H9 (cell line): ENCODE results near the gene SRF. TPM values are rescaled to one million over a fixed set of nuclear protein-coding genes. Genes with fewer than 3 reads are reported as not detected.

Experiments
- DNase-seq: peaks from one replicate; pipeline ENCODE4 v3.0.0-alpha.2; 2017
- H2AFZ ChIP-seq: one replicate; pipeline ENCODE4 v1.6.1; 2013; ENCODE audit warnings: mild to moderate bottlenecking, low read length, control low read depth, moderate library complexity
- H2AK5ac ChIP-seq: 2 replicates; pipeline ENCODE4 v1.6.1; 2013; ENCODE audit warnings: low read length, control low read depth, mixed read lengths; ENCODE audit not compliant: insufficient read length
- H2BK120ac ChIP-seq: one replicate; pipeline ENCODE4 v1.6.1; 2013; ENCODE audit warnings: low read depth, mild to moderate bottlenecking, low read length, control low read depth, inconsistent platforms; ENCODE audit not compliant: poor library complexity, severe bottlenecking
- H2BK12ac ChIP-seq: 2 replicates; pipeline ENCODE4 v1.6.1; 2013; ENCODE audit warnings: low read length, control low read depth, mixed read lengths, low read depth; ENCODE audit not compliant: insufficient read length
- H2BK15ac ChIP-seq: 2 replicates; pipeline ENCODE4 v1.6.1; 2013; ENCODE audit warnings: low read depth, low read length, control low read depth
- H2BK20ac ChIP-seq: one replicate; pipeline ENCODE4 v1.6.1; 2013; ENCODE audit warnings: low read depth, mild to moderate bottlenecking, low read length, control low read depth, inconsistent platforms; ENCODE audit not compliant: poor library complexity, severe bottlenecking
- H2BK5ac ChIP-seq: 2 replicates; pipeline ENCODE4 v1.6.1; 2013; ENCODE audit warnings: low read length, control low read depth, mixed read lengths; ENCODE audit not compliant: insufficient read length
- H3K14ac ChIP-seq: 2 replicates; pipeline ENCODE4 v1.6.1; 2013; ENCODE audit warnings: low read length, control low read depth; ENCODE audit not compliant: insufficient read depth
- H3K18ac ChIP-seq: 2 replicates; pipeline ENCODE4 v1.6.1; 2013; ENCODE audit warnings: low read depth, mild to moderate bottlenecking, mixed read lengths, low read length, control low read depth; ENCODE audit not compliant: insufficient read length
- H3K23ac ChIP-seq: 2 replicates; pipeline ENCODE4 v1.6.1; 2013; ENCODE audit warnings: low read length, control low read depth, mixed read lengths, low read depth; ENCODE audit not compliant: insufficient read length
- H3K23me2 ChIP-seq: 2 replicates; pipeline ENCODE4 v1.6.1; 2013; ENCODE audit warnings: low read depth, mild to moderate bottlenecking, mixed read lengths, low read length, control low read depth; ENCODE audit not compliant: insufficient read length, poor library complexity, severe bottlenecking
- H3K27ac ChIP-seq: 2 replicates; pipeline ENCODE4 v1.5.1; 2013; ENCODE audit warnings: low read length, control low read depth, mixed read lengths, low read depth; ENCODE audit not compliant: insufficient read length
- H3K27me3 ChIP-seq: 2 replicates; pipeline ENCODE4 v1.6.1; 2013; ENCODE audit warnings: low read length, control low read depth, inconsistent platforms; ENCODE audit not compliant: insufficient read depth
- H3K4ac ChIP-seq: 2 replicates; pipeline ENCODE4 v1.6.1; 2013; ENCODE audit warnings: low read depth, mild to moderate bottlenecking, control low read depth, inconsistent platforms, low read length, moderate library complexity
- H3K4me1 ChIP-seq: 2 replicates; pipeline ENCODE4 v1.6.1; 2013; ENCODE audit warnings: low read length, control low read depth, inconsistent platforms; ENCODE audit not compliant: insufficient read depth
- H3K4me2 ChIP-seq: 2 replicates; pipeline ENCODE4 v1.6.1; 2013; ENCODE audit warnings: low read length, control low read depth, mixed read lengths; ENCODE audit not compliant: insufficient read length, insufficient read depth
- H3K56ac ChIP-seq: 2 replicates; pipeline ENCODE4 v1.6.1; 2013; ENCODE audit warnings: low read depth, mild to moderate bottlenecking, mixed read lengths, low read length, control low read depth; ENCODE audit not compliant: insufficient read length
- H3K79me1 ChIP-seq: 2 replicates; pipeline ENCODE4 v1.6.1; 2013; ENCODE audit warnings: low read depth, mild to moderate bottlenecking, moderate library complexity, low read length, control low read depth, inconsistent platforms; ENCODE audit not compliant: insufficient read depth, poor library complexity, severe bottlenecking
- H3K79me2 ChIP-seq: 2 replicates; pipeline ENCODE4 v1.6.1; 2013; ENCODE audit warnings: low read length, control low read depth, inconsistent platforms; ENCODE audit not compliant: insufficient read depth
- H3K9ac ChIP-seq: 2 replicates; pipeline ENCODE4 v1.6.1; 2013; ENCODE audit warnings: low read length, control low read depth, mixed read lengths; ENCODE audit not compliant: insufficient read length; ENCODE audit errors: extremely low read depth
- H3K9me3 ChIP-seq: one replicate; pipeline ENCODE4 v1.6.1; 2013; ENCODE audit warnings: low read depth, low read length, inconsistent platforms; ENCODE audit not compliant: control insufficient read depth
- H3T11ph ChIP-seq: one replicate; pipeline ENCODE4 v1.6.1; 2013; ENCODE audit warnings: mild to moderate bottlenecking, low read length, control low read depth, inconsistent platforms
- H4K20me1 ChIP-seq: one replicate; pipeline ENCODE4 v1.6.1; 2013; ENCODE audit not compliant: control insufficient read depth, insufficient read length, insufficient read depth
- H4K5ac ChIP-seq: 2 replicates; pipeline ENCODE4 v1.6.1; 2013; ENCODE audit warnings: low read depth, mild to moderate bottlenecking, mixed read lengths, low read length, control low read depth; ENCODE audit not compliant: insufficient read length
- H4K8ac ChIP-seq: replicated peaks from 2 replicates; pipeline ENCODE4 v1.6.1; 2013; ENCODE audit warnings: low read length, control low read depth, mixed read lengths, low read depth; ENCODE audit not compliant: insufficient read length
- H4K91ac ChIP-seq: 2 replicates; pipeline ENCODE4 v1.6.1; 2013; ENCODE audit warnings: low read depth, mild to moderate bottlenecking, moderate library complexity, mixed read lengths, low read length, control low read depth; ENCODE audit not compliant: insufficient read length
- H3K27ac Mint-ChIP-seq, 3 experiments: 2 replicates in 2 of 3; 3 replicates in 1 of 3; pipeline ENCODE4 v1.8.0; 2020 to 2021; ENCODE audit warnings: mixed read lengths in 3 of 3, mild to moderate bottlenecking in 1 of 3, moderate library complexity in 1 of 3
- H3K27me3 Mint-ChIP-seq: 2 replicates; pipeline ENCODE4 v1.8.0; 2021; ENCODE audit warnings: low read depth, mild to moderate bottlenecking, moderate library complexity, mixed read lengths
- H3K36me3 Mint-ChIP-seq, 3 experiments: 2 replicates in 2 of 3; 3 replicates in 1 of 3; pipeline ENCODE4 v1.8.0; 2020 to 2021; ENCODE audit warnings: low read depth in 3 of 3, mixed read lengths in 3 of 3; ENCODE audit not compliant: insufficient read depth in 1 of 3
- H3K4me1 Mint-ChIP-seq, 2 experiments: 2 replicates each; pipeline ENCODE4 v1.8.0; 2020; ENCODE audit warnings: mixed read lengths in 2 of 2
- H3K4me3 Mint-ChIP-seq, 2 experiments: 2 replicates in 1 of 2; 3 replicates in 1 of 2; pipeline ENCODE4 v1.8.0; 2020 to 2021; ENCODE audit warnings: mild to moderate bottlenecking in 2 of 2, mixed read lengths in 2 of 2, moderate library complexity in 1 of 2
- H3K9me3 Mint-ChIP-seq, 2 experiments: 2 replicates in 1 of 2; 3 replicates in 1 of 2; pipeline ENCODE4 v1.8.0; 2020; ENCODE audit warnings: mild to moderate bottlenecking in 2 of 2, mixed read lengths in 2 of 2, moderate library complexity in 1 of 2
- WGBS: extraction: QIAGEN DNeasy Blood & Tissue Kit; methylation state at CpG from one replicate; pipeline ENCODE4 v1.1.7; 2013; ENCODE audit warnings: missing lambda C conversion rate, low lambda C conversion rate, mixed read lengths; ENCODE audit not compliant: insufficient read length; ENCODE audit errors: extremely low coverage; 5-methylcytosine and 5-hydroxymethylcytosine counted together
- total RNA-seq: library from RNA; stranded (reverse); gene quantifications from 2 replicates; pipeline ENCODE4 v1.2.1, GENCODE V29; 2021
- TF ChIP-seq, protein P1 (sequence below): fragments of 200-600 bp; sonication (generic); conservative IDR thresholded peaks from 3 replicates; pipeline ENCODE4 v1.8.0; 2021; ENCODE audit warnings: antibody characterized with exemption, mild to moderate bottlenecking

SRF gene
- total RNA-seq, 1 experiment from 2014 or later: 57.5 TPM

DNA sequence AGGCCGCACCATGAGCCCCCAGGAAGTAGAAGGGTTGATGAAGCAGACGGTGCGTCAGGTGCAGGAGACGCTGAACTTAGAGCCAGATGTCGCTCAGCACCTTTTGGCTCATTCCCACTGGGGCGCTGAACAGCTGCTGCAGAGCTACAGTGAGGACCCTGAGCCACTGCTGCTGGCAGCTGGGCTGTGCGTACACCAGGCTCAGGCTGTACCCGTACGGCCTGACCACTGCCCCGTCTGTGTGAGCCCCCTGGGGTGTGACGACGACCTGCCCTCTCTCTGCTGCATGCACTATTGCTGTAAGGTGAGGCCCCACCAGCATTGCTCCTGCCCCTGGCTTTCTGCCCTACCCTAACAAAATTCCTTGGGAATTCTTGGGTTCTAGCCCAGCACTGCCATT lies 45.1 kb downstream of the SRF start:
- H3K27ac Mint-ChIP-seq: no peak overlapping the region
- no peak overlapping the region for H3K27ac ChIP-seq
- H3K27me3 ChIP-seq: no peaks in the 10 kb centered on the region
- no peak overlapping the region for H2BK5ac ChIP-seq
- no peak overlapping the region for H3K56ac ChIP-seq
- no peak overlapping the region for H3T11ph ChIP-seq
- H3K4me1 Mint-ChIP-seq: peaks cover 9% of the 10 kb centered on the region in 2 experiments
- peaks cover 3% of the 10 kb centered on the region for H3K27me3 Mint-ChIP-seq
- H3K23me2 ChIP-seq: no peaks in the 10 kb centered on the region
- no peak overlapping the region for H2AFZ ChIP-seq
- H2AK5ac ChIP-seq: no peak overlapping the region
- H3K18ac ChIP-seq: no peak overlapping the region
- H4K8ac ChIP-seq: no peak overlapping the region
- H3K14ac ChIP-seq: no peak overlapping the region
- no CpG with 5 or more reads among the region's 12 CpGs for WGBS
- H2BK12ac ChIP-seq: no peak overlapping the region
- no peaks in the 10 kb centered on the region for H4K20me1 ChIP-seq
- H2BK20ac ChIP-seq: no peak overlapping the region
- no peak overlapping the region for H3K4me2 ChIP-seq
- H3K4me3 Mint-ChIP-seq: no peak overlapping the region
- no peak overlapping the region for H3K9ac ChIP-seq
- peaks cover 0 to 2% (median 2%) of the 10 kb centered on the region in 3 experiments; a peak in 2 of 7 replicates for H3K36me3 Mint-ChIP-seq
- no peak overlapping the region for H2BK120ac ChIP-seq
- no peak overlapping the region for H3K23ac ChIP-seq
- no peaks in the 10 kb centered on the region for H3K79me1 ChIP-seq
- no peaks in the 10 kb centered on the region for H3K9me3 Mint-ChIP-seq
- no peaks in the 10 kb centered on the region for H3K9me3 ChIP-seq
- DNase-seq: no peak
- H3K79me2 ChIP-seq: no peaks in the 10 kb centered on the region
- H3K4ac ChIP-seq: no peak overlapping the region
- H2BK15ac ChIP-seq: no peak overlapping the region
- no peak overlapping the region for H4K5ac ChIP-seq
- TF ChIP-seq, protein P1, sequence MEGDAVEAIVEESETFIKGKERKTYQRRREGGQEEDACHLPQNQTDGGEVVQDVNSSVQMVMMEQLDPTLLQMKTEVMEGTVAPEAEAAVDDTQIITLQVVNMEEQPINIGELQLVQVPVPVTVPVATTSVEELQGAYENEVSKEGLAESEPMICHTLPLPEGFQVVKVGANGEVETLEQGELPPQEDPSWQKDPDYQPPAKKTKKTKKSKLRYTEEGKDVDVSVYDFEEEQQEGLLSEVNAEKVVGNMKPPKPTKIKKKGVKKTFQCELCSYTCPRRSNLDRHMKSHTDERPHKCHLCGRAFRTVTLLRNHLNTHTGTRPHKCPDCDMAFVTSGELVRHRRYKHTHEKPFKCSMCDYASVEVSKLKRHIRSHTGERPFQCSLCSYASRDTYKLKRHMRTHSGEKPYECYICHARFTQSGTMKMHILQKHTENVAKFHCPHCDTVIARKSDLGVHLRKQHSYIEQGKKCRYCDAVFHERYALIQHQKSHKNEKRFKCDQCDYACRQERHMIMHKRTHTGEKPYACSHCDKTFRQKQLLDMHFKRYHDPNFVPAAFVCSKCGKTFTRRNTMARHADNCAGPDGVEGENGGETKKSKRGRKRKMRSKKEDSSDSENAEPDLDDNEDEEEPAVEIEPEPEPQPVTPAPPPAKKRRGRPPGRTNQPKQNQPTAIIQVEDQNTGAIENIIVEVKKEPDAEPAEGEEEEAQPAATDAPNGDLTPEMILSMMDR: no peak
- H3K4me1 ChIP-seq: no peaks in the 10 kb centered on the region; the same call in 1 of the 2 replicates
- H4K91ac ChIP-seq: no peak overlapping the region
